ENCODE data around the gene DSC1.

- TF ChIP-seq CTCF (IDR thresholded peaks at IDR 0.05) (no peak), POLR2A (IDR thresholded peaks at IDR 0.05) (no peak)
These were observed 59.2 kb downstream of the DSC1 start for GRCh38 chr18:31103423-31103822.
